NCI-H446 treated with DMSO at 0.1 percent for 48 hours (cell line): Measurements from ENCODE around the gene ACVR2A.

Source experiments
- DNase-seq: peaks from one replicate; lab custom pipeline; 2025; lab: John Stamatoyannopoulos, UW

Gene ACVR2A

GRCh38 chr2:147855316-147855715 lies 10.5 kb downstream of the ACVR2A start:
- no peak for DNase-seq

GRCh38 chr2:147855977-147856376 lies 11.1 kb downstream of the ACVR2A start:
- DNase-seq: no peak

GRCh38 chr2:147860009-147860408 lies 15.2 kb downstream of the ACVR2A start:
- DNase-seq: no peak

GRCh38 chr2:147862859-147863516 lies 18.2 kb downstream of the ACVR2A start:
- no peak for DNase-seq

- DNase-seq: no peak
Observed at GRCh38 chr2:147863835-147864234, 19.0 kb downstream of the ACVR2A start.

GRCh38 chr2:147865560-147865959 lies 20.7 kb downstream of the ACVR2A start:
- no peak for DNase-seq

- DNase-seq: no peak
Observed at GRCh38 chr2:147867050-147867449, 22.2 kb downstream of the ACVR2A start.

GRCh38 chr2:147869934-147870333 lies 25.1 kb downstream of the ACVR2A start:
- no peak for DNase-seq

- DNase-seq: no peak
Observed at GRCh38 chr2:147872967-147873366, 28.1 kb downstream of the ACVR2A start.

GRCh38 chr2:147873859-147874483 lies 29.1 kb downstream of the ACVR2A start:
- DNase-seq: no peak

- DNase-seq: no peak
Observed at GRCh38 chr2:147879846-147880245, 35.0 kb downstream of the ACVR2A start.

GRCh38 chr2:147882631-147883030 lies 37.8 kb downstream of the ACVR2A start:
- DNase-seq: no peak

- DNase-seq: no peak
Observed at GRCh38 chr2:147884830-147885229, 40.0 kb downstream of the ACVR2A start.

GRCh38 chr2:147886136-147886535 lies 41.3 kb downstream of the ACVR2A start:
- DNase-seq: no peak

GRCh38 chr2:147888680-147889079 lies 43.9 kb downstream of the ACVR2A start:
- DNase-seq: no peak

GRCh38 chr2:147904051-147904450 lies 59.2 kb downstream of the ACVR2A start:
- DNase-seq: no peak

GRCh38 chr2:147909178-147909577 lies 64.3 kb downstream of the ACVR2A start:
- DNase-seq: no peak

GRCh38 chr2:147910990-147911473 lies 66.2 kb downstream of the ACVR2A start:
- peak; percentile 42 for DNase-seq

GRCh38 chr2:147913701-147914480 lies 69.1 kb downstream of the ACVR2A start:
- DNase-seq: no peak

GRCh38 chr2:147916067-147916466 lies 71.2 kb downstream of the ACVR2A start:
- DNase-seq: no peak

- DNase-seq: no peak
Observed at GRCh38 chr2:147916723-147917122, 71.9 kb downstream of the ACVR2A start.

GRCh38 chr2:147917161-147917560 lies 72.3 kb downstream of the ACVR2A start:
- no peak for DNase-seq

GRCh38 chr2:147923846-147924245 lies 79.0 kb downstream of the ACVR2A start:
- DNase-seq: peak; percentile 57
